Right lobe of liver (tissue), 4 donors: ENCODE measurements around the gene AWAT1.

Experiments
- POLR2A ChIP-seq: fragments of 450-650 bp; IDR thresholded peaks from one replicate; pipeline ENCODE4 v1.6.1; 2017; ENCODE audit warnings: antibody characterized with exemption, mild to moderate bottlenecking
- TF ChIP-seq, protein P1 (sequence below), 4 donors: fragments of 200-600 bp in 3 of 4; fragments of 450-650 bp in 1 of 4; IDR thresholded peaks; one replicate each; pipeline versions ENCODE4 v1.5.1 to v1.8.0; 2016 to 2022; ENCODE audit warnings: antibody characterized with exemption in 4 of 4, mild to moderate bottlenecking in 2 of 4
- donor health status: DM: no; HTN: no; CAD: no.
- donor health status: DM: no; HTN: no; CAD: no.
- donor health status: DM: no; HTN: yes; CAD: no.

DNA sequence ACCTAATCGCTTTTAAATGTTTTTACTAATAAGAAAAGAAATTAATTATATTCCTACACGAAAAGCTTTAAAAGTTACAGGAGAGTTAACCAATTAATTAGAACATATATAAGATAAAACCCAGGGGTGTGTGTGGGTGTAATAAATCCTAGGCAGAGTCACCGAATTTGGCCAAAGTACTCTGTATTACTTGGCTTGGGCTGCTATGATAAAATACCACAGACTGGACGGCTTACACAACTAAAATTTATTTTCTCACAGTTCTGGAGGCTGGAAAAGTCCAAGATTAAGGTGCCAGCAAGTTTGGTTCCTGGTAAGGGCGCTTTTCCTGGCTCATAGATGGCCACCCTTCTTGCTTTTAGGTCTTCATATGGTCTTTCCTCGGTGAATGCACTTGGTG, 10.4 kb downstream of the AWAT1 start:
- TF ChIP-seq POLR2A = no peak
- TF ChIP-seq, protein P1, sequence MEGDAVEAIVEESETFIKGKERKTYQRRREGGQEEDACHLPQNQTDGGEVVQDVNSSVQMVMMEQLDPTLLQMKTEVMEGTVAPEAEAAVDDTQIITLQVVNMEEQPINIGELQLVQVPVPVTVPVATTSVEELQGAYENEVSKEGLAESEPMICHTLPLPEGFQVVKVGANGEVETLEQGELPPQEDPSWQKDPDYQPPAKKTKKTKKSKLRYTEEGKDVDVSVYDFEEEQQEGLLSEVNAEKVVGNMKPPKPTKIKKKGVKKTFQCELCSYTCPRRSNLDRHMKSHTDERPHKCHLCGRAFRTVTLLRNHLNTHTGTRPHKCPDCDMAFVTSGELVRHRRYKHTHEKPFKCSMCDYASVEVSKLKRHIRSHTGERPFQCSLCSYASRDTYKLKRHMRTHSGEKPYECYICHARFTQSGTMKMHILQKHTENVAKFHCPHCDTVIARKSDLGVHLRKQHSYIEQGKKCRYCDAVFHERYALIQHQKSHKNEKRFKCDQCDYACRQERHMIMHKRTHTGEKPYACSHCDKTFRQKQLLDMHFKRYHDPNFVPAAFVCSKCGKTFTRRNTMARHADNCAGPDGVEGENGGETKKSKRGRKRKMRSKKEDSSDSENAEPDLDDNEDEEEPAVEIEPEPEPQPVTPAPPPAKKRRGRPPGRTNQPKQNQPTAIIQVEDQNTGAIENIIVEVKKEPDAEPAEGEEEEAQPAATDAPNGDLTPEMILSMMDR (IDR thresholded peaks at IDR 0.05) = no peak
